HepG2 (cell line): ENCODE results near the gene NUDT13. TPM values are rescaled to one million over a fixed set of nuclear protein-coding genes. Genes with fewer than 3 reads are reported as not detected.

Source experiments
- EED ChIP-seq: sonication (generic); formaldehyde crosslinking; IDR thresholded peaks from 2 replicates; pipeline ENCODE4 v1.5.0; 2020; ENCODE audit warnings: mild to moderate bottlenecking, missing genetic modification reagents
- KLF6 ChIP-seq: IDR thresholded peaks from 2 replicates; pipeline ENCODE4 v1.8.0; 2016; ENCODE audit warnings: missing biosample characterization, missing genetic modification reagents
- NFE2L2 ChIP-seq: fragments of 150-350 bp; IDR thresholded peaks from 2 replicates; pipeline ENCODE4 v1.6.1; 2014; ENCODE audit warnings: low read length
- SAFB2 ChIP-seq: sonication (generic); formaldehyde crosslinking; IDR thresholded peaks from 2 replicates; pipeline ENCODE4 v1.5.1; 2020; ENCODE audit warnings: missing genetic modification reagents, low read depth, mild to moderate bottlenecking, borderline replicate concordance
- SOX13 ChIP-seq, 3 experiments: fragments of 450-650 bp in 1 of 3; sonication (generic) in 1 of 3; formaldehyde crosslinking in 1 of 3; IDR thresholded peaks in 2 of 3; conservative IDR thresholded peaks in 1 of 3; 2 replicates each; pipeline versions ENCODE4 v1.5.0 to v1.6.1; 2016 to 2020; ENCODE audit warnings: antibody characterized with exemption in 1 of 3, mild to moderate bottlenecking in 1 of 3, missing compliant biosample characterization in 1 of 3, missing genetic modification reagents in 1 of 3, moderate library complexity in 1 of 3
- STAT5B ChIP-seq: sonication (generic); formaldehyde crosslinking; IDR thresholded peaks from 2 replicates; pipeline ENCODE4 v1.4.0; 2020; ENCODE audit warnings: missing genetic modification reagents
- TARDBP ChIP-seq: sonication (generic); formaldehyde crosslinking; IDR thresholded peaks from 2 replicates; pipeline ENCODE4 v1.8.0; 2022; ENCODE audit warnings: mild to moderate bottlenecking, missing genetic modification reagents
- ZBTB42 ChIP-seq: sonication (generic); formaldehyde crosslinking; IDR thresholded peaks from 2 replicates; pipeline ENCODE4 v1.5.0; 2020; ENCODE audit warnings: mild to moderate bottlenecking, missing genetic modification reagents
- ZNF24 ChIP-seq: fragments of 450-650 bp; IDR thresholded peaks from 2 replicates; pipeline ENCODE4 v1.6.1; 2017; ENCODE audit warnings: antibody characterized with exemption, mild to moderate bottlenecking
- ZNF263 ChIP-seq: sonication (generic); formaldehyde crosslinking; IDR thresholded peaks from 2 replicates; pipeline ENCODE4 v1.4.0; 2020; ENCODE audit warnings: missing genetic modification reagents
- ZNF468 ChIP-seq: sonication (generic); formaldehyde crosslinking; IDR thresholded peaks from 2 replicates; pipeline ENCODE4 v1.8.0; 2022; ENCODE audit warnings: mild to moderate bottlenecking, moderate library complexity, missing genetic modification reagents
- ZNF558 ChIP-seq: sonication (generic); formaldehyde crosslinking; IDR thresholded peaks from 2 replicates; pipeline ENCODE4 v1.9.0; 2022; ENCODE audit warnings: mild to moderate bottlenecking, missing genetic modification reagents, borderline replicate concordance
- ZNF577 ChIP-seq: sonication (generic); formaldehyde crosslinking; IDR thresholded peaks from 2 replicates; pipeline ENCODE4 v1.4.0; 2020; ENCODE audit warnings: mild to moderate bottlenecking, low read depth, missing genetic modification reagents, borderline replicate concordance
- ZNF619 ChIP-seq: sonication (generic); formaldehyde crosslinking; IDR thresholded peaks from 2 replicates; pipeline ENCODE4 v1.4.0; 2020; ENCODE audit warnings: mild to moderate bottlenecking, missing genetic modification reagents
- ZNF737 ChIP-seq: sonication (generic); formaldehyde crosslinking; IDR thresholded peaks from 2 replicates; pipeline ENCODE4 v1.5.0; 2020; ENCODE audit warnings: missing genetic modification reagents, mild to moderate bottlenecking, borderline replicate concordance
- ZSCAN29 ChIP-seq: sonication (generic); formaldehyde crosslinking; conservative IDR thresholded peaks from 2 replicates; pipeline ENCODE4 v1.4.0; 2020; ENCODE audit warnings: mild to moderate bottlenecking, missing genetic modification reagents
- polyA plus RNA-seq, 8 experiments: library from polyadenylated mRNA; depleted of rRNA in 3 of 8; stranded (reverse) in 7 of 8; unstranded in 1 of 8; fragments of >200 nt; fragmentation: Illumina TruSeq in 4 of 8; extraction: Trizol in 4 of 8; gene quantifications; 2 replicates each; pipeline versions ENCODE4 v1.2.1 to v1.2.3, GENCODE V29; 2011 to 2016; ENCODE audit warnings: low read depth in 4 of 8, missing spikeins in 1 of 8, mixed read lengths in 1 of 8; ENCODE audit not compliant: insufficient read depth in 1 of 8
- total RNA-seq, 5 experiments: library from RNA; depleted of rRNA; stranded (reverse); fragments of >200 nt; fragmentation: Illumina TruSeq; extraction: Trizol; gene quantifications; 2 replicates each; pipeline ENCODE4 v1.2.3, GENCODE V29; 2016; ENCODE audit warnings: low read depth in 1 of 5

Gene NUDT13
- total and polyA plus RNA-seq, 2 of the 13 experiments (the other 11 are each of a cell fraction or from before 2014, with no cell fraction given): 4.2 to 6.5 TPM

DNA sequence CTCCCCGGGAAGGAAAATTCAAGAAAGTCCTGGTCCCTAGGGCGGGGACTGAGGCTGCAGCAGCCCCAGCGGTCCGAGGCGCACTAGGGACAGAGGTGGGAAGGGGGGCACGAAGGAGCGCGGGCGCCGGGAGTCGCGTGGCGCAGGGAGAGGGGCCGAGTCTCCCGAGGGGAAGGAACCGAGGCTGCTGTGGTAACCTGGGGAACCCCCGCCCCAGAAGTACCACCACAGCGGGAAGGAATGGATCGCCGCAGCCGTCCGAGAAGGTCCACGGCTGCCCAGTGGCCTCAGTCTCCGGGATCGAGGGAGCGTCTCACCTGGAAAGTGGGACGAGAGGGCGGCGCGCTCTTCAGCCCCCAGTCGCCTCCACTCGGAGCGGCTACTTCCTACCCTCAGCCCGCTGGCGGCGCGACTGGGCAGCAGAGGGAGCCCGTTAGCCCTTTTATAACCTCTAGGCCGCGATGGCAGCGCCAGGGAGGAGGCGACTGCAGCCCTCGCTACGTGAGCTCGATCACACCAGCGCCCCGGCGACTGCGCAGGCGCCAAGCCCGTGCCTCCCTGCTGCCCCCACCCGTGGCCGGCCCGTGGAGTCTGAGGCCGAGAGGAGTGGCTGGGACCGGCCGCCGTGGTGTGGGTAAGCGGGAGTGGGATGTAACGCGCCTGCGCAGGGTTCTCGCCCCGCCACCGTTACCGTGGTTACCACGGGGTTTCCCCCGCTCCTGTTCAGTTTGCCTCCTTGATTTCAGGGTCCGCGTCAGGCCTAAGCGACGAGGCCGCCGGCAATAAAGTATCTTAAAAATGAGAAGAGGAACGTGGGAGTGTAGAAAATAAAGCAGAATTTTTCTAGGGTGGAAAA is 13.6 kb upstream of the NUDT13 start, which contains the start of gene P4HA1 (continued):
- TF ChIP-seq ZNF619 (peak; percentile 95), EED (CRISPR knock-in tag) (peak; percentile 46; the same call in 1 of the 2 replicates), ZNF737 (CRISPR knock-in tag) (0 out of 2 replicates have a peak, but pooled peaks have one; percentile 54), ZSCAN29 (CRISPR knock-in tag) (peak; percentile 48; the same call in 1 of the 2 replicates), SOX13 (IDR thresholded peaks at IDR 0.05) (peak; percentile 43; the same call in 1 of the 2 replicates), SOX13 (CRISPR knock-in tag; conservative IDR thresholded peaks at IDR 0.05 in 1 of 2, IDR thresholded peaks at IDR 0.05 in 1 of 2) (peak in 1 of 2 experiments; percentile 52; a peak in 1 of 4 replicates), ZNF263 (CRISPR knock-in tag) (peak; percentile 52; the same call in 1 of the 2 replicates), STAT5B (CRISPR knock-in tag) (peak; percentile 86; the same call in 1 of the 2 replicates), KLF6 (CRISPR knock-in tag) (peak; percentile 74), ZNF24 (no peak), ZNF468 (CRISPR knock-in tag) (no peak), SAFB2 (peak; percentile 95; the same call in 1 of the 2 replicates), ZNF577 (no peak), ZNF558 (CRISPR knock-in tag) (peak; percentile 90), TARDBP (CRISPR knock-in tag) (peak; percentile 94), ZBTB42 (CRISPR knock-in tag) (no peak), NFE2L2 (no peak)
- TF ChIP-seq, all 625 proteins: peak for 356
